ENCODE measurements around the gene ACAP2.

DNA sequence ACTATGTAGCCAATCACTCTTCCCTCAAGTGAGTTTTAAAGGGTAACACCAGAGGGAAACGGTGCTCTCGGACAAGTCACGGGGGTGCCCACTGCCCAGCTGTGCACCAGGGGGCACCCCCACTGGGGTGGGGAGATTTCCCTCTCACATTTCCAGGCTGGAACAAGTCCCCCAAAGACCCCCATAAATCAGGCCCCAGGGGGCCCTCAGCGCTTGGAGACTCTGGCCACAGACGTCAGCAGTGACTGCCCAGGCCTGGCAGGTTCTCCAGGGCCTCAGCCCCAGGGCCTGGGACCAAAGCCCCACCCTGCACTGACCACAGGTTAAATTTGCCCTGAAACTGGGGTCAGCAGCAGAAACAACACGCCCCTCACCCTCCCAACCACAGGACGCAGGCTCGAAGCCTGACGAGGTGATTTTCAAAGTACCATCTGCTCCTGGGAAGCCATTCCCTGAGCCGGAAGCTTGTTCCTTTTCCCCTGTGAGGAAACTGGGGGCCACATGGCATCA is 188.8 kb downstream of the ACAP2 start:
- TF ChIP-seq, protein P1, sequence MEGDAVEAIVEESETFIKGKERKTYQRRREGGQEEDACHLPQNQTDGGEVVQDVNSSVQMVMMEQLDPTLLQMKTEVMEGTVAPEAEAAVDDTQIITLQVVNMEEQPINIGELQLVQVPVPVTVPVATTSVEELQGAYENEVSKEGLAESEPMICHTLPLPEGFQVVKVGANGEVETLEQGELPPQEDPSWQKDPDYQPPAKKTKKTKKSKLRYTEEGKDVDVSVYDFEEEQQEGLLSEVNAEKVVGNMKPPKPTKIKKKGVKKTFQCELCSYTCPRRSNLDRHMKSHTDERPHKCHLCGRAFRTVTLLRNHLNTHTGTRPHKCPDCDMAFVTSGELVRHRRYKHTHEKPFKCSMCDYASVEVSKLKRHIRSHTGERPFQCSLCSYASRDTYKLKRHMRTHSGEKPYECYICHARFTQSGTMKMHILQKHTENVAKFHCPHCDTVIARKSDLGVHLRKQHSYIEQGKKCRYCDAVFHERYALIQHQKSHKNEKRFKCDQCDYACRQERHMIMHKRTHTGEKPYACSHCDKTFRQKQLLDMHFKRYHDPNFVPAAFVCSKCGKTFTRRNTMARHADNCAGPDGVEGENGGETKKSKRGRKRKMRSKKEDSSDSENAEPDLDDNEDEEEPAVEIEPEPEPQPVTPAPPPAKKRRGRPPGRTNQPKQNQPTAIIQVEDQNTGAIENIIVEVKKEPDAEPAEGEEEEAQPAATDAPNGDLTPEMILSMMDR (IDR thresholded peaks at IDR 0.05) = no peak
- TF ChIP-seq POLR2AphosphoS5 (IDR thresholded peaks at IDR 0.05) (no peak), POLR2A (IDR thresholded peaks at IDR 0.05; ENCODE audit: low read depth) (no peak)
